T-cell (primary cell): ENCODE measurements around the gene RHEX. TPM values are rescaled to one million over a fixed set of nuclear protein-coding genes. Genes with fewer than 3 reads are reported as not detected.

Experiments used
- ATAC-seq, 4 experiments: fragments of 200-7000 bp in 3 of 4; fragments of 150-1000 bp in 1 of 4; cut with Tn5 transposase; replicated peaks in 1 of 4; 1 replicate in 3 of 4; 2 replicates in 1 of 4; pipeline ENCODE4 v1.10.0; 2021; ENCODE audit warnings: moderate library complexity in 3 of 4, mild to moderate bottlenecking in 2 of 4, moderate number of reproducible peaks in 1 of 4
- CTCF ChIA-PET, 2 donors: fragments of 300-600 bp; sonication (Branson Sonifier 250); formaldehyde crosslinking; loops; one replicate each; lab custom pipeline; 2022; ENCODE audit warnings: antibody characterized with exemption in 2 of 2; lab: Charles Lee
- POLR2A ChIA-PET, 2 donors: fragments of 300-600 bp; sonication (Branson Sonifier 250); formaldehyde crosslinking; loops; one replicate each; lab custom pipeline; 2022; ENCODE audit warnings: antibody characterized with exemption in 2 of 2; lab: Charles Lee
- DNase-seq, 35 experiments: peaks; one replicate each; pipeline versions ENCODE4 v3.0.0 to v3.0.0-alpha.2; 2013 to 2023
- H3K27ac ChIP-seq: one replicate; pipeline ENCODE4 v1.5.1; 2013; ENCODE audit warnings: low read length
- H3K27me3 ChIP-seq, 2 experiments: replicated peaks in 1 of 2; 1 replicate in 1 of 2; 2 replicates in 1 of 2; pipeline versions ENCODE4 v1.6.1 to v1.7.0; 2013; ENCODE audit warnings: low read length in 1 of 2, mixed read lengths in 1 of 2; ENCODE audit not compliant: control insufficient read depth in 2 of 2, insufficient read depth in 2 of 2; ENCODE audit errors: extremely low read depth in 1 of 2
- H3K36me3 ChIP-seq, 2 donors: 1 replicate in 1 of 2; 2 replicates in 1 of 2; pipeline versions ENCODE4 v1.6.1 to v1.7.0; 2013; ENCODE audit warnings: low read length in 1 of 2; ENCODE audit not compliant: control insufficient read depth in 2 of 2, insufficient read depth in 1 of 2; ENCODE audit errors: extremely low read depth in 1 of 2
- H3K4me1 ChIP-seq, 2 experiments: 1 replicate in 1 of 2; 2 replicates in 1 of 2; pipeline versions ENCODE4 v1.6.1 to v1.7.0; 2013; ENCODE audit warnings: low read length in 2 of 2, mixed read lengths in 1 of 2; ENCODE audit not compliant: insufficient read depth in 2 of 2, control insufficient read depth in 1 of 2; ENCODE audit errors: extremely low read depth in 1 of 2
- H3K4me3 ChIP-seq, 2 donors: 1 replicate in 1 of 2; 2 replicates in 1 of 2; pipeline versions ENCODE4 v1.5.1 to v1.7.0; 2013; ENCODE audit warnings: mild to moderate bottlenecking in 2 of 2, low read length in 1 of 2, moderate library complexity in 1 of 2; ENCODE audit not compliant: control insufficient read depth in 1 of 2; ENCODE audit errors: extremely low read depth in 1 of 2
- H3K9me3 ChIP-seq: 2 replicates; pipeline ENCODE4 v1.7.0; 2013
- H3K27ac Mint-ChIP-seq, 2 donors: one replicate each; pipeline ENCODE4 v1.8.0; 2020 to 2021; ENCODE audit warnings: mild to moderate bottlenecking in 2 of 2, mixed read lengths in 2 of 2
- H3K27me3 Mint-ChIP-seq, 2 donors: one replicate each; pipeline ENCODE4 v1.8.0; 2021 to 2022; ENCODE audit warnings: mixed read lengths in 2 of 2
- H3K36me3 Mint-ChIP-seq: one replicate; pipeline ENCODE4 v1.8.0; 2021; ENCODE audit warnings: mixed read lengths
- H3K4me1 Mint-ChIP-seq, 3 donors: one replicate each; pipeline ENCODE4 v1.8.0; 2020 to 2022; ENCODE audit warnings: mixed read lengths in 3 of 3, mild to moderate bottlenecking in 1 of 3
- H3K4me3 Mint-ChIP-seq, 3 donors: one replicate each; pipeline ENCODE4 v1.8.0; 2020 to 2022; ENCODE audit warnings: mild to moderate bottlenecking in 3 of 3, mixed read lengths in 3 of 3, moderate library complexity in 3 of 3
- H3K9me3 Mint-ChIP-seq, 3 donors: one replicate each; pipeline ENCODE4 v1.8.0; 2020 to 2022; ENCODE audit warnings: mixed read lengths in 3 of 3
- WGBS: methylation state at CpG from one replicate; pipeline ENCODE4 v1.1.5; 2013; ENCODE audit warnings: missing lambda C conversion rate; ENCODE audit not compliant: insufficient coverage; 5-methylcytosine and 5-hydroxymethylcytosine counted together
- total RNA-seq, 35 experiments: library from RNA in 6 of 35; stranded (reverse) in 6 of 35; fragments of 120-200 nt in 1 of 35; gene quantifications; one replicate each; pipeline versions ENCODE4 v1.2.1 to v1.2.4 and lab custom pipeline; 2013 to 2026

The RHEX gene
- total RNA-seq, 5 donors from 2014 or later (not counting 1 experiment from before 2014, with no cell fraction given) = 0.28 to 1.6 (median 1.2) TPM; not detected in 1

DNA sequence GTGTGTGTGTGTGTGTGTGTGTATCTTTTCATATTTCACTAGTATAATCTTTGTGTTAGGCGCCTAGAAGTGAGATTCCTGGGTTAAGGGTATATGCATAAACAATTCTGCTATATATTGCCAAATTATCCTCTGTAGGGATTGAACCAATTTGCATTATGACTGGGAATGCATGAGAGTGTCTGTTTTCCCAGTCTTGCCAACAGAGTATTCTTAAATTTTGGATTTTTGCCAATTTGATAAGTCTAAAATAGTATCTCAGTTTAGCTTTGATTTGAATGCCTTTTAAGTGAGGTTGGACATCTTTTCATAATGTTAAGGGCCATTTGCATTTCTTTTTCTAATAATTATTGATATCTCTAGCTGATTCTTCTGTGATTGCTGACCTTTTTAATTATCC, 72.4 kb downstream of the RHEX start:
- H3K27ac ChIP-seq = no peak overlapping the region
- Mint-ChIP-seq H3K27me3 (peaks cover 38 to 55% of the 10 kb centered on the region in 2 donors), H3K36me3 (peaks cover 2% of the 10 kb centered on the region), H3K4me1 (no peaks in the 10 kb centered on the region), H3K9me3 (peaks cover 6 to 23% (median 10%) of the 10 kb centered on the region in 3 donors), H3K27ac (no peak overlapping the region), H3K4me3 (no peak overlapping the region)
- no peak overlapping the region for H3K4me3 ChIP-seq
- H3K27me3 ChIP-seq = peaks cover 0 to 33% of the 10 kb centered on the region in 2 experiments
- CTCF ChIA-PET = no interaction called here
- no peaks in the 10 kb centered on the region for H3K36me3 ChIP-seq
- H3K9me3 ChIP-seq = peaks cover 2% of the 10 kb centered on the region
- no peak for ATAC-seq
- H3K4me1 ChIP-seq = no peaks in the 10 kb centered on the region
- POLR2A ChIA-PET = no interaction called here
- no CpG with 5 or more reads among the region's 1 CpG for WGBS
- DNase-seq = no peak

DNA sequence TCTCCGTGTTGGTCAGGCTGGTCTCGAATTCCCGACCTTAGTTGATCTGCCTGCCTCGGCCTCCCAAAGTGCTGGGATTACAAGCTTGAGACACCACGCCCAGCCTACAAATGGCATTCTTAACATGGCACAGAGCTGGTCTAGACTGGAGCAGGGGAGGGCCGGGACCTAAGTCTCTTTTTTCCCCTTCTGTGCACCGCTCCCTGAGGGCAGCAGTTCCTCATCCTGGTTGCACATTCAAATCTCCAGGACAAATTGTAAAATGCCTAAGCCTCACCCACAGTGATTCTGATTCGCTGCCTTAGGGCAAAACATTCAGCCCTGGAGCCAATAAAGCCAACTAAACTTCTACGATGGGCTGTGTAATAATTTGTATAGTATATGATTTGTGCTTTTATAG, 74.4 kb downstream of the RHEX start:
- Histone ChIP-seq H3K36me3 (no peaks in the 10 kb centered on the region), H3K4me1 (no peaks in the 10 kb centered on the region), H3K4me3 (no peak overlapping the region), H3K9me3 (no peaks in the 10 kb centered on the region), H3K27me3 (peaks cover 0 to 33% of the 10 kb centered on the region in 2 experiments), H3K27ac (no peak overlapping the region)
- H3K36me3 Mint-ChIP-seq = no peaks in the 10 kb centered on the region
- DNase-seq (no peak), ATAC-seq (no peak)
- peaks cover 40 to 45% of the 10 kb centered on the region in 2 donors for H3K27me3 Mint-ChIP-seq
- no peak overlapping the region for H3K27ac Mint-ChIP-seq
- ChIA-PET CTCF (no interaction called here), POLR2A (interaction anchor here in 1 of 2 donors (0.7 kb wide), 1 partner anchor 72 kb away, joined by 3 read pairs; no protein-coding TSS in a partner anchor)
- 88% methylated on average over 7 of the region's 9 CpGs for WGBS
- peaks cover 3 to 5% (median 3%) of the 10 kb centered on the region in 3 donors for H3K9me3 Mint-ChIP-seq
- H3K4me1 Mint-ChIP-seq = no peaks in the 10 kb centered on the region
- H3K4me3 Mint-ChIP-seq = no peak overlapping the region

DNA sequence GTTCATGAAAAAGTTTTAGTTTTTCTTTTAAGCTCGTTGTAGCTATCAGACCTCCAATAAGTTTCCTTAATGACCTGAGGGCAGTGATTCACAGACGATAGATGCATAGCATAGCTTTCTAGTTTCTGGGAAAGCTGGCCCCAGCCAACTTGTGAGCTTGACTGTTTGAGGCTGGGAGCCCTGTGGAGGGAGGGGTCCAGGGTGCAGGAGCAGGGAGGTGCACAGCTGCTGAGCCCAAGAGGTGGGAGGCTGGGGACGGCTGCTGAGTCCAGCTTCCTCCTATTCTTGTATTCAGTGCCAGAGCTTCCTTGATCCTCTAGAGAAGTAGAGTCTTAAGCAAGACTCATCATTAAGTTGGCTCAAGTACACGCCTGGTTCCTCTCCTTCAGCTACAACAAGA, 75.2 kb downstream of the RHEX start:
- peaks cover 36 to 42% of the 10 kb centered on the region in 2 donors for H3K27me3 Mint-ChIP-seq
- no peaks in the 10 kb centered on the region for H3K4me1 Mint-ChIP-seq
- peaks cover 0 to 32% of the 10 kb centered on the region in 2 experiments for H3K27me3 ChIP-seq

GRCh38 chr1:206131037-206131436, 78.1 kb downstream of the RHEX start:
- Mint-ChIP-seq H3K4me1 (no peaks in the 10 kb centered on the region), H3K9me3 (no peaks in the 10 kb centered on the region), H3K36me3 (no peaks in the 10 kb centered on the region), H3K27ac (no peak overlapping the region), H3K4me3 (no peak overlapping the region), H3K27me3 (peaks cover 34 to 36% of the 10 kb centered on the region in 2 donors)
- ChIA-PET CTCF (no interaction called here), POLR2A (no interaction called here)
- no peak for DNase-seq
- Histone ChIP-seq H3K4me3 (no peak overlapping the region), H3K27ac (no peak overlapping the region), H3K27me3 (peaks cover 0 to 34% of the 10 kb centered on the region in 2 experiments), H3K4me1 (no peaks in the 10 kb centered on the region), H3K36me3 (no peaks in the 10 kb centered on the region), H3K9me3 (no peaks in the 10 kb centered on the region)
- WGBS = 92% methylated on average over 3 of the region's 7 CpGs
- no peak for ATAC-seq

More for the DNA sequence above, 75.2 kb downstream of the RHEX start:
- no peak overlapping the region for H3K27ac ChIP-seq
- H3K4me1 ChIP-seq = no peaks in the 10 kb centered on the region
- ChIA-PET CTCF (no interaction called here), POLR2A (interaction anchor here in 1 of 2 donors (0.7 kb wide), 1 partner anchor 1837 kb away, joined by 4 read pairs; no protein-coding TSS in a partner anchor)
- H3K4me3 Mint-ChIP-seq = no peak overlapping the region
- H3K4me3 ChIP-seq = no peak overlapping the region
- no peaks in the 10 kb centered on the region for H3K36me3 Mint-ChIP-seq
- H3K9me3 ChIP-seq = no peaks in the 10 kb centered on the region
- H3K9me3 Mint-ChIP-seq = no peaks in the 10 kb centered on the region
- 64% methylated on average over 3 of the region's 4 CpGs for WGBS
- H3K27ac Mint-ChIP-seq = no peak overlapping the region
- no peaks in the 10 kb centered on the region for H3K36me3 ChIP-seq
- DNase-seq (no peak), ATAC-seq (no peak)

GRCh38 chr1:206133751-206134415, 80.9 kb downstream of the RHEX start:
- Mint-ChIP-seq H3K27ac (no peak overlapping the region), H3K27me3 (peaks cover 25% of the 10 kb centered on the region in 2 donors), H3K4me3 (no peak overlapping the region), H3K4me1 (no peaks in the 10 kb centered on the region), H3K9me3 (no peaks in the 10 kb centered on the region), H3K36me3 (no peaks in the 10 kb centered on the region)
- Histone ChIP-seq H3K27ac (no peak overlapping the region), H3K9me3 (no peaks in the 10 kb centered on the region), H3K36me3 (no peaks in the 10 kb centered on the region), H3K4me1 (no peaks in the 10 kb centered on the region), H3K27me3 (peaks cover 0 to 15% of the 10 kb centered on the region in 2 experiments), H3K4me3 (no peak overlapping the region)
- DNase-seq (no peak), ATAC-seq (no peak)
- ChIA-PET CTCF (no interaction called here), POLR2A (no interaction called here)
- 60% methylated on average over 1 of the region's 7 CpGs for WGBS

DNA sequence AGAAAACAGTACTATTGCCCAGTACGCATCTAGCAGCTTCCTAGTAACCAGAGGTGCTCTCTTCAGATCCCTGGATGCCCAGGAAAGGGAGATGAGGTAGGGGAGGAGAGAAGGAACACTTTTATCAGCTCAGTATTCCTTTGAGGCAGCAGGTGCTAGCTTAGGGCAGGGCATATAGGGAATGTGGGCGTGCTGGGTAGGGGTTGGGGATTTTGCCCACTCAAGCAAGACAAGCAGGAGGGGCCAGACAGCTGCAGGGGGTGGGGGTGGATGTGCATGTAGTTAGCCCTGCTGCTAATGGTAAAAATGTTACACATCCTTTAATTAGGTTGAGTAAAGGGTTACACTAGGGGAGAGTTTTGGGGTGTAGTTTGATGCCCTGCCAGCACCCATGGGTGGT, 82.3 kb downstream of the RHEX start:
- ChIA-PET POLR2A (no interaction called here), CTCF (no interaction called here)
- Mint-ChIP-seq H3K36me3 (no peaks in the 10 kb centered on the region), H3K9me3 (no peaks in the 10 kb centered on the region), H3K4me3 (no peak overlapping the region), H3K4me1 (no peaks in the 10 kb centered on the region), H3K27ac (no peak overlapping the region), H3K27me3 (peaks cover 26 to 29% of the 10 kb centered on the region in 2 donors)
- Histone ChIP-seq H3K27ac (no peak overlapping the region), H3K36me3 (no peaks in the 10 kb centered on the region), H3K4me1 (no peaks in the 10 kb centered on the region), H3K27me3 (peaks cover 0 to 17% of the 10 kb centered on the region in 2 experiments), H3K9me3 (no peaks in the 10 kb centered on the region), H3K4me3 (no peak overlapping the region)
- ATAC-seq (no peak), DNase-seq (no peak)
- WGBS = 86% methylated on average over 2 of the region's 2 CpGs
